ENCODE measurements around the gene TRPM1.

TRPM1 gene

GRCh38 chr15:30985081-30985531 is 116.4 kb downstream of the TRPM1 start:
- peak; percentile 54 for DNase-seq (ENCODE audit: low read depth)
- H3K4me3 ChIP-seq (ENCODE audit: low read depth, low read length) = no peak overlapping the region
- TF ChIP-seq, protein P1, sequence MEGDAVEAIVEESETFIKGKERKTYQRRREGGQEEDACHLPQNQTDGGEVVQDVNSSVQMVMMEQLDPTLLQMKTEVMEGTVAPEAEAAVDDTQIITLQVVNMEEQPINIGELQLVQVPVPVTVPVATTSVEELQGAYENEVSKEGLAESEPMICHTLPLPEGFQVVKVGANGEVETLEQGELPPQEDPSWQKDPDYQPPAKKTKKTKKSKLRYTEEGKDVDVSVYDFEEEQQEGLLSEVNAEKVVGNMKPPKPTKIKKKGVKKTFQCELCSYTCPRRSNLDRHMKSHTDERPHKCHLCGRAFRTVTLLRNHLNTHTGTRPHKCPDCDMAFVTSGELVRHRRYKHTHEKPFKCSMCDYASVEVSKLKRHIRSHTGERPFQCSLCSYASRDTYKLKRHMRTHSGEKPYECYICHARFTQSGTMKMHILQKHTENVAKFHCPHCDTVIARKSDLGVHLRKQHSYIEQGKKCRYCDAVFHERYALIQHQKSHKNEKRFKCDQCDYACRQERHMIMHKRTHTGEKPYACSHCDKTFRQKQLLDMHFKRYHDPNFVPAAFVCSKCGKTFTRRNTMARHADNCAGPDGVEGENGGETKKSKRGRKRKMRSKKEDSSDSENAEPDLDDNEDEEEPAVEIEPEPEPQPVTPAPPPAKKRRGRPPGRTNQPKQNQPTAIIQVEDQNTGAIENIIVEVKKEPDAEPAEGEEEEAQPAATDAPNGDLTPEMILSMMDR (conservative IDR thresholded peaks at IDR 0.05; ENCODE audit: low read depth, low read length) = no peak

- no peak for DNase-seq (ENCODE audit: low read depth)
- TF ChIP-seq, protein P1 (conservative IDR thresholded peaks at IDR 0.05; ENCODE audit: low read depth, low read length) = no peak
- H3K4me3 ChIP-seq (ENCODE audit: low read depth, low read length) = no peak overlapping the region
These were observed 117.0 kb downstream of the TRPM1 start for GRCh38 chr15:30984542-30984941.

DNA sequence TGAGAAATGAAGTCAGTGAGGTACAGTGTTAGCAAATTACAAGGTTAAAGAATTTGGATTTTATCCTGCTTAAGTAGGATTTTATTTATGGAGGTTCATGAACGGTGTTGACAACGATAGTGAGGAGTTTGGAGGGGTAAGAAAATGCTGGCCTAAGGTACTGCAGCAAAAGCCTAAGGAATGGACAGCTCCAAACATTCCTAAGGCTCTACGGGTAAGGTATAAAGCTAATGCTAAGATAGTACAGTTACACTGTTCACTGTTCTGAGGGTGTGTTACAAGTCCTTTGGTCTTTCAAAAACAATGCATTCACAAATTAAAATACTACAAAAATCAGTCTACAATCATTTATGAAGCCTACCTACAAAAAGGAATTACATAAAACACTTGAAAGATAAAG is 117.4 kb downstream of the TRPM1 start:
- TF ChIP-seq, protein P1 (conservative IDR thresholded peaks at IDR 0.05; ENCODE audit: low read depth, low read length) = no peak
- H3K4me3 ChIP-seq (ENCODE audit: low read depth, low read length) = no peak overlapping the region
- peak; percentile 28 for DNase-seq (ENCODE audit: low read depth)

GRCh38 chr15:30979457-30979856 is 122.1 kb downstream of the TRPM1 start:
- DNase-seq (ENCODE audit: low read depth) = no peak
- no peak overlapping the region for H3K4me3 ChIP-seq (ENCODE audit: low read depth, low read length)
- TF ChIP-seq, protein P1 (conservative IDR thresholded peaks at IDR 0.05; ENCODE audit: low read depth, low read length) = no peak

GRCh38 chr15:30978328-30978727 is 123.2 kb downstream of the TRPM1 start:
- no peak for DNase-seq (ENCODE audit: low read depth)
- H3K4me3 ChIP-seq (ENCODE audit: low read depth, low read length) = no peak overlapping the region
- TF ChIP-seq, protein P1 (conservative IDR thresholded peaks at IDR 0.05; ENCODE audit: low read depth, low read length) = no peak

GRCh38 chr15:30974112-30974511 is 127.4 kb downstream of the TRPM1 start:
- DNase-seq (ENCODE audit: low read depth) = no peak
- TF ChIP-seq, protein P1 (conservative IDR thresholded peaks at IDR 0.05; ENCODE audit: low read depth, low read length) = no peak
- H3K4me3 ChIP-seq (ENCODE audit: low read depth, low read length) = no peak overlapping the region

GRCh38 chr15:30973379-30973778 is 128.1 kb downstream of the TRPM1 start:
- DNase-seq (ENCODE audit: low read depth) = no peak
- H3K4me3 ChIP-seq (ENCODE audit: low read depth, low read length) = no peak overlapping the region
- TF ChIP-seq, protein P1 (conservative IDR thresholded peaks at IDR 0.05; ENCODE audit: low read depth, low read length) = no peak

Measured in choroid plexus epithelial cell (primary cell).